Upper lobe of left lung (tissue), 4 donors: ENCODE data around the gene EREG.

Experiments
- EP300 ChIP-seq, 4 donors: sonication (generic); formaldehyde crosslinking; IDR thresholded peaks; one replicate each; pipeline ENCODE4 v1.5.1; 2017; ENCODE audit warnings: antibody characterized with exemption in 4 of 4, control low read depth in 2 of 4
- TF ChIP-seq, protein P1 (sequence below), 6 experiments: fragments of 450-650 bp in 4 of 6; fragments of 200-600 bp in 2 of 6; sonication (generic) in 2 of 6; IDR thresholded peaks; one replicate each; pipeline ENCODE4 v1.5.1; 2016 to 2019; ENCODE audit warnings: antibody characterized with exemption in 6 of 6

DNA sequence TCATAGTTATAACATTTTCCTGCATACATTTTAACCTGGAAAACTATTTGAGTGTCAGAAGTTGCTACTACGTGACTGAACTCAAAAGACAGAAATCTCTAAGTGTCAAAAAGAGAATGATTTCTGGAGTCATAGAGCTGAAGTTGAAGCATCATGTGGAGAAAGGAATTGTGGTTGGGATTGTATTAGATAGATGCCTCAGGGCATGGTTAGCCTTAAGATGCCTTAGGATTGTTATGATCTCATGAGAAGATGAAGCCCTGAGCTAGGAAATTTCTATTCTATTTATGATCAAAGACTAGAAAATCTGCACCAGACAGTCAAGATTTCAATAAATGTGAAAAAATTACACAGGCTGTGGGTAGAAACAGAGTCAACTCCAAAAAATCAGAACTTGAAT, 36.4 kb upstream of the EREG start:
- TF ChIP-seq, protein P1, sequence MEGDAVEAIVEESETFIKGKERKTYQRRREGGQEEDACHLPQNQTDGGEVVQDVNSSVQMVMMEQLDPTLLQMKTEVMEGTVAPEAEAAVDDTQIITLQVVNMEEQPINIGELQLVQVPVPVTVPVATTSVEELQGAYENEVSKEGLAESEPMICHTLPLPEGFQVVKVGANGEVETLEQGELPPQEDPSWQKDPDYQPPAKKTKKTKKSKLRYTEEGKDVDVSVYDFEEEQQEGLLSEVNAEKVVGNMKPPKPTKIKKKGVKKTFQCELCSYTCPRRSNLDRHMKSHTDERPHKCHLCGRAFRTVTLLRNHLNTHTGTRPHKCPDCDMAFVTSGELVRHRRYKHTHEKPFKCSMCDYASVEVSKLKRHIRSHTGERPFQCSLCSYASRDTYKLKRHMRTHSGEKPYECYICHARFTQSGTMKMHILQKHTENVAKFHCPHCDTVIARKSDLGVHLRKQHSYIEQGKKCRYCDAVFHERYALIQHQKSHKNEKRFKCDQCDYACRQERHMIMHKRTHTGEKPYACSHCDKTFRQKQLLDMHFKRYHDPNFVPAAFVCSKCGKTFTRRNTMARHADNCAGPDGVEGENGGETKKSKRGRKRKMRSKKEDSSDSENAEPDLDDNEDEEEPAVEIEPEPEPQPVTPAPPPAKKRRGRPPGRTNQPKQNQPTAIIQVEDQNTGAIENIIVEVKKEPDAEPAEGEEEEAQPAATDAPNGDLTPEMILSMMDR (IDR thresholded peaks at IDR 0.05), result no peak
- TF ChIP-seq EP300 (IDR thresholded peaks at IDR 0.05), result no peak
